ENCODE measurements around the gene PGAM2. TPM values are rescaled to one million over a fixed set of nuclear protein-coding genes. Genes with fewer than 3 reads are reported as not detected.

Gene PGAM2
- total RNA-seq, 2 donors from 2014 or later: 9.7 TPM; not detected in 1

- TF ChIP-seq POLR2A (IDR thresholded peaks at IDR 0.05): no peak
- no peak for TF ChIP-seq POLR2AphosphoS5 (IDR thresholded peaks at IDR 0.05)
- TF ChIP-seq CTCF (IDR thresholded peaks at IDR 0.05): no peak
- DNase-seq (ENCODE audit: low spot score): no peak
- Histone ChIP-seq H3K4me3 (no peak overlapping the region), H3K36me3 (peaks cover 5 to 18% of the 10 kb centered on the region in 2 donors), H3K9me3 (no peaks in the 10 kb centered on the region), H3K27me3 (replicated peaks; ENCODE audit: insufficient read depth) (no peaks in the 10 kb centered on the region), H3K4me1 (replicated peaks) (no peaks in the 10 kb centered on the region), H3K27ac (no peak overlapping the region)
- 59% methylated on average over 10 of the region's 10 CpGs for WGBS
- intact Hi-C loops (cut with DNase I): no loop called here
These were observed 1.8 kb downstream of the PGAM2 start for GRCh38 chr7:44063547-44063893.

- intact Hi-C loops (cut with DNase I): no loop called here
- no peaks in the 10 kb centered on the region for H3K4me1 ChIP-seq (replicated peaks)
- no peak overlapping the region for H3K27ac ChIP-seq
- H3K27me3 ChIP-seq (replicated peaks; ENCODE audit: insufficient read depth): no peaks in the 10 kb centered on the region
- TF ChIP-seq POLR2AphosphoS5 (IDR thresholded peaks at IDR 0.05): no peak
- no peak for TF ChIP-seq CTCF (IDR thresholded peaks at IDR 0.05)
- TF ChIP-seq POLR2A (IDR thresholded peaks at IDR 0.05): no peak
- H3K4me3 ChIP-seq: no peak overlapping the region
- H3K9me3 ChIP-seq: no peaks in the 10 kb centered on the region
- no peak for DNase-seq (ENCODE audit: low spot score)
- 77% methylated on average over 3 of the region's 3 CpGs for WGBS
- H3K36me3 ChIP-seq: peaks cover 10 to 18% of the 10 kb centered on the region in 2 donors
These were observed 2.5 kb downstream of the PGAM2 start for GRCh38 chr7:44062903-44063295.

- intact Hi-C loops (cut with DNase I): no loop called here
- Histone ChIP-seq H3K36me3 (peaks cover 16 to 18% of the 10 kb centered on the region in 2 donors), H3K27ac (no peak overlapping the region), H3K4me1 (replicated peaks) (no peaks in the 10 kb centered on the region), H3K4me3 (no peak overlapping the region), H3K27me3 (replicated peaks; ENCODE audit: insufficient read depth) (no peaks in the 10 kb centered on the region), H3K9me3 (no peaks in the 10 kb centered on the region)
- DNase-seq (ENCODE audit: low spot score): no peak
- TF ChIP-seq POLR2AphosphoS5 (IDR thresholded peaks at IDR 0.05): no peak
- no peak for TF ChIP-seq POLR2A (IDR thresholded peaks at IDR 0.05)
- TF ChIP-seq CTCF (IDR thresholded peaks at IDR 0.05): no peak
- 81% methylated on average over 10 of the region's 11 CpGs for WGBS
These were observed 3.0 kb downstream of the PGAM2 start for GRCh38 chr7:44062180-44062902.

GRCh38 chr7:44061645-44062179 is 3.7 kb downstream of the PGAM2 start:
- no peak for TF ChIP-seq POLR2AphosphoS5 (IDR thresholded peaks at IDR 0.05)
- TF ChIP-seq CTCF (IDR thresholded peaks at IDR 0.05): no peak
- TF ChIP-seq POLR2A (IDR thresholded peaks at IDR 0.05): no peak
- Histone ChIP-seq H3K27ac (no peak overlapping the region), H3K4me1 (replicated peaks) (no peaks in the 10 kb centered on the region), H3K27me3 (replicated peaks; ENCODE audit: insufficient read depth) (no peaks in the 10 kb centered on the region), H3K36me3 (peaks cover 18 to 20% of the 10 kb centered on the region in 2 donors), H3K9me3 (no peaks in the 10 kb centered on the region), H3K4me3 (no peak overlapping the region)
- WGBS: 86% methylated on average over 8 of the region's 8 CpGs
- no peak for DNase-seq (ENCODE audit: low spot score)
- intact Hi-C loops (cut with DNase I): no loop called here

Data from prostate gland (tissue), 2 donors.